ENCODE data around the gene TMOD1.

Gene TMOD1

GRCh38 chr9:97555164-97555563 lies 53.7 kb downstream of the TMOD1 start:
- no peaks in the 10 kb centered on the region for H3K9me3 ChIP-seq (ENCODE audit: control insufficient read depth, insufficient read depth, low read length)
- H3K79me2 ChIP-seq (ENCODE audit: control insufficient read depth, low read length): no peaks in the 10 kb centered on the region
- no peaks in the 10 kb centered on the region for H3K9me2 ChIP-seq (replicated peaks; ENCODE audit: control insufficient read depth, low read length)
- no peaks in the 10 kb centered on the region for H3K36me3 ChIP-seq (ENCODE audit: control insufficient read depth, low read length)
- no peak overlapping the region for H3K4me3 ChIP-seq (ENCODE audit: low read length)
- H3K27ac ChIP-seq (ENCODE audit: low read depth, low read length): no peak overlapping the region
- no peaks in the 10 kb centered on the region for H4K20me1 ChIP-seq (ENCODE audit: control insufficient read depth, insufficient read depth, low read depth, low read length)
- H3K4me1 ChIP-seq (ENCODE audit: control insufficient read depth, low read length): no peaks in the 10 kb centered on the region
- H3F3A ChIP-seq (ENCODE audit: control insufficient read depth, insufficient read depth): no peaks in the 10 kb centered on the region
- TF ChIP-seq CTCF (IDR thresholded peaks at IDR 0.05; ENCODE audit: low read depth, low read length, poor library complexity, severe bottlenecking) (no peak), EZH2phosphoT487 (IDR thresholded peaks at IDR 0.05; ENCODE audit: borderline replicate concordance, low read length) (no peak)
- H3K27me3 ChIP-seq (ENCODE audit: control insufficient read depth, low read length): no peaks in the 10 kb centered on the region
- H3K4me2 ChIP-seq (ENCODE audit: low read length): no peak overlapping the region

GRCh38 chr9:97556036-97556720 lies 54.7 kb downstream of the TMOD1 start:
- Histone ChIP-seq H3F3A (ENCODE audit: control insufficient read depth, insufficient read depth) (no peaks in the 10 kb centered on the region), H3K27me3 (ENCODE audit: control insufficient read depth, low read length) (no peaks in the 10 kb centered on the region), H4K20me1 (ENCODE audit: control insufficient read depth, insufficient read depth, low read depth, low read length) (no peaks in the 10 kb centered on the region), H3K9me3 (ENCODE audit: control insufficient read depth, insufficient read depth, low read length) (no peaks in the 10 kb centered on the region), H3K4me2 (ENCODE audit: low read length) (no peak overlapping the region), H3K9me2 (replicated peaks; ENCODE audit: control insufficient read depth, low read length) (no peaks in the 10 kb centered on the region), H3K27ac (ENCODE audit: low read depth, low read length) (no peak overlapping the region), H3K36me3 (ENCODE audit: control insufficient read depth, low read length) (no peaks in the 10 kb centered on the region), H3K4me1 (ENCODE audit: control insufficient read depth, low read length) (no peaks in the 10 kb centered on the region), H3K4me3 (ENCODE audit: low read length) (no peak overlapping the region), H3K79me2 (ENCODE audit: control insufficient read depth, low read length) (no peaks in the 10 kb centered on the region)
- TF ChIP-seq CTCF (IDR thresholded peaks at IDR 0.05; ENCODE audit: low read depth, low read length, poor library complexity, severe bottlenecking) (no peak), EZH2phosphoT487 (IDR thresholded peaks at IDR 0.05; ENCODE audit: borderline replicate concordance, low read length) (no peak)

- Histone ChIP-seq H3K27ac (ENCODE audit: low read depth, low read length) (no peak overlapping the region), H3K79me2 (ENCODE audit: control insufficient read depth, low read length) (no peaks in the 10 kb centered on the region)
- no peak for TF ChIP-seq CTCF (IDR thresholded peaks at IDR 0.05; ENCODE audit: low read depth, low read length, poor library complexity, severe bottlenecking)
- TF ChIP-seq EZH2phosphoT487 (IDR thresholded peaks at IDR 0.05; ENCODE audit: borderline replicate concordance, low read length): no peak
Measured at GRCh38 chr9:97556721-97557605, 55.5 kb downstream of the TMOD1 start.

More at GRCh38 chr9:97556721-97557605, 55.5 kb downstream of the TMOD1 start:
- Histone ChIP-seq H3K27me3 (ENCODE audit: control insufficient read depth, low read length) (no peaks in the 10 kb centered on the region), H3K4me2 (ENCODE audit: low read length) (no peak overlapping the region), H3K9me3 (ENCODE audit: control insufficient read depth, insufficient read depth, low read length) (no peaks in the 10 kb centered on the region), H3K36me3 (ENCODE audit: control insufficient read depth, low read length) (no peaks in the 10 kb centered on the region), H4K20me1 (ENCODE audit: control insufficient read depth, insufficient read depth, low read depth, low read length) (no peaks in the 10 kb centered on the region), H3K9me2 (replicated peaks; ENCODE audit: control insufficient read depth, low read length) (no peaks in the 10 kb centered on the region), H3K4me1 (ENCODE audit: control insufficient read depth, low read length) (no peaks in the 10 kb centered on the region), H3F3A (ENCODE audit: control insufficient read depth, insufficient read depth) (no peaks in the 10 kb centered on the region), H3K4me3 (ENCODE audit: low read length) (no peak overlapping the region)

Data from DOHH2 (cell line).